ENCODE measurements around the gene BPIFB3.

BPIFB3 gene, protein sequence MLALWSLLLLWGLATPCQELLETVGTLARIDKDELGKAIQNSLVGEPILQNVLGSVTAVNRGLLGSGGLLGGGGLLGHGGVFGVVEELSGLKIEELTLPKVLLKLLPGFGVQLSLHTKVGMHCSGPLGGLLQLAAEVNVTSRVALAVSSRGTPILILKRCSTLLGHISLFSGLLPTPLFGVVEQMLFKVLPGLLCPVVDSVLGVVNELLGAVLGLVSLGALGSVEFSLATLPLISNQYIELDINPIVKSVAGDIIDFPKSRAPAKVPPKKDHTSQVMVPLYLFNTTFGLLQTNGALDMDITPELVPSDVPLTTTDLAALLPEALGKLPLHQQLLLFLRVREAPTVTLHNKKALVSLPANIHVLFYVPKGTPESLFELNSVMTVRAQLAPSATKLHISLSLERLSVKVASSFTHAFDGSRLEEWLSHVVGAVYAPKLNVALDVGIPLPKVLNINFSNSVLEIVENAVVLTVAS

GRCh38 chr20:33053291-33054106 lies at the start of gene BPIFB3:
Gene BPIFB3, plus strand, starts transcription at chr20:33053903. Its CDS starts 1,533 bp downstream, at chr20:33055436.
- DNase-seq, result no peak

DNA sequence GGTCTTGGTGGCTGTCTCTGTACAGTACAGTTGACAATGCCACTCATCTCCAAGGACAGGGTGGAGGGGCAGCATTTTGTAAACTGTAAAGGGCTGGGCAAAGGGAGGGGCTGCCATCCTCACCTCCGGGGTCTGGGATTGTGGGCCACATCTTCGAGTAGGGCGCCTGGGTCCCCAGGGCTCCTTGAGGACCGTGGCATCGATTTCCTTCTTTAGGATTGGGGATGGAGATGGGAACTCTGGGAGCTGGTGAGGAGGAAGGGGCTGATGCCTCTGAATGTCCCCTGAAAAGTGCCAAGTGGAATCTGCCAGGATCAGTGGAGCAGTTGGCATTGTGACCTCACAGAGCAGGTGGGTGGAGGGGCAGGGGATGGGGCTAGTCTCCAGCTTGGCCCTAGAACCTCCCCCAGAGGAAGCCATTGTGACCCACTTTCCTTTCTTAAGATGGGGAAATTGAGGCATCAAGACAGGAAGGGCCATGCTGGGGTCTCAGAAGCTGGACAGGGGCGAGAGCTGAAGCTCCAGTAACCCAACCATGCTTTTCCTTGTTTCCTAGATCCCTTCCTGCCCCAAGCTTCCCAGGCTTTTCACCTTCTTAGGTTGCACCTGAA lies 49.5 kb upstream of the BPIFB3 start, which contains the start of gene SUN5:
TSS of gene SUN5 (minus strand) at position 293 of the 611 bp plus-strand sequence. CDS start at position 200, 93 bp downstream.
- no peak for DNase-seq

GRCh38 chr20:33005132-33005566 lies 48.6 kb upstream of the BPIFB3 start:
- DNase-seq, result no peak

- DNase-seq, result no peak
Observed at GRCh38 chr20:33005908-33006775, 47.6 kb upstream of the BPIFB3 start.

DNA sequence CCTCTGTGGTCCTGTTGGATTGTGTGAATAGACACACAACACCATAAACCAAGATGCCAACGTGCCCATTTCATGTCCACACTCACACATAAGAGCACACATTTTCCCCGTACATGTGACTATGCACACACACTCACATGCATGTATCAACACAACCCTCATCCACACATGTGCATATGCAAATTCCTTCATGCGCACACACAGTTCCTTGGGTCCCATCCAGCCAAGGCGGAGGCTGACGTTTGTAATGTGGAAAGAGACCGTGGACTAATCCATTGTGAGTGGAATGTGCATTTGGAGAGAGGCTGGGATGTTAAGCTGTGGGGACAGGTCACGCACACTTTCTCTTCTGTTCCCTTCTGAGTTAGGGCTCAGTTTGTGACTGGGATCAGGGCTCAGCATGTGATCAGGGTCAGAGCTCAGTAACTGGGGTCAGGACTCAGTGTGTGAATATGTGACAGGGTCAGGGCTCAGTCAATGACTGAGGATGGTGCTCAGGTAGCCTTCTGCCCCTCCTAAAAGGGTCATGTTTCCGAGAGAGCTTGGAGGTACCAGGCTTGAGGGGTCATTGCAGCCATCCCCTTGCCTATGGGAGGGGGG lies 46.8 kb upstream of the BPIFB3 start:
- DNase-seq, result no peak

- DNase-seq, result no peak
Observed at GRCh38 chr20:33007376-33008335, 46.0 kb upstream of the BPIFB3 start, which contains the start of gene BPIFB2. Gene BPIFB2, plus strand, starts transcription at chr20:33007704. Its CDS starts 871 bp downstream, at chr20:33008575.

- DNase-seq, result no peak
Observed at GRCh38 chr20:33008336-33009213, 45.1 kb upstream of the BPIFB3 start.

GRCh38 chr20:33009214-33010132 lies 44.2 kb upstream of the BPIFB3 start:
- DNase-seq, result no peak

DNA sequence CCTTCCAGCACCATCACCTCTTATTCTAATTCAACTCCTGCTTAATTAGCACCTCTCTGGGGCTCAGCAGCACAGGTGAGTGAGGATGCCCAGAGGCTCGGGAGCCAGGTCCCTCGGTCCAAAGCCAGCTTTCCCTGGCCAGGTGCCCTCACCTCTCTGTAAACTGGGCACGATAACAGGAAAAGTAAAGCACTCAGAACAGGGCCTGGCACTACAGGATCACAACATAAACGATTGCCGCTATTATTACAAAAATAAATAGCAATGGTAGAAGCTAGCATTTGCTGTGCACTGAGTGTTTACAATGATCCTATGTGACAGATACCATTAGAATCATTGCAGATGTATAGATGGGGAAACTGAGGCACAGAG lies 43.6 kb upstream of the BPIFB3 start:
- no peak for DNase-seq

- no peak for DNase-seq
Observed at GRCh38 chr20:33010674-33011449, 42.8 kb upstream of the BPIFB3 start.

DNA sequence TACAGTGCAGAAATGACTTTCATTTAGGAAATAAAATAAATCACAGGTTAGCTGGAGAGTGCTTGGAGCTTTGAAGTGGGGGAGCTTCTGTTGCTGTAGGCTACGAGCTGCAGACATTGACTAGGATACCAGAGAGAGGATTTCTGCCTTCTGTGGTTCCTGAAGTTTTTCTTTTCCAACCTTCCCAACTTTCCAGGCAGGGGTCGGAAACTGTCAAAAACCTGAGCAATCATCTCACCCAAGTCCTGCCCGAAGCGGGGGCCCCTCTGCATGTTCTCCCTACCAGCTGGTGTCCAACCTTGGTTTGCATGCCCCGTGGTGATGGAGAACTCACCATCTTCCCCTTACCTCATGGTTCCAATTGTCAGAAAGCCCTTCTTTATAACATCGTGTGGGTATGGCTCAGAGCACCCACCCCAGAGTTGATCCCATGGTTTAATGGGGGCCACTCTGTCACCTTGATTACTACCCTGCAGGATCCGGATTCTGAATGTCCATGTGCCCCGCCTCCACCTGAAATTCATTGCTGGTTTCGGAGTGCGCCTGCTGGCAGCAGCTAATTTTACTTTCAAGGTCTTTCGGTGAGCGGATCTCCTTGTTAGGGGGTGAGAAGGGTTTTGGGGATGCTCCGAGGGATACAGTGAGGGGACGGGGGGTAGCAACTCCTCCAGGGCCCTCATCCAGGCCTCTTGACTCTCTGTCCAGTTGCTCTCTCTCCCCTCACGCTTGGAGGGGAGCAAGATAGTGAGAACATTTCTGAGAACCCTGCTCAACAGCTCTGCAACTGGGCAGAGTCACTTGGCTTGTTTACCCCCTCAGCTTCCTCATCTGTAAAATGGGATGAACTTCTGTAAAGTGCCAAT lies 41.1 kb upstream of the BPIFB3 start:
- DNase-seq, result no peak

- no peak for DNase-seq
Observed at GRCh38 chr20:33013701-33014326, 39.9 kb upstream of the BPIFB3 start.

DNA sequence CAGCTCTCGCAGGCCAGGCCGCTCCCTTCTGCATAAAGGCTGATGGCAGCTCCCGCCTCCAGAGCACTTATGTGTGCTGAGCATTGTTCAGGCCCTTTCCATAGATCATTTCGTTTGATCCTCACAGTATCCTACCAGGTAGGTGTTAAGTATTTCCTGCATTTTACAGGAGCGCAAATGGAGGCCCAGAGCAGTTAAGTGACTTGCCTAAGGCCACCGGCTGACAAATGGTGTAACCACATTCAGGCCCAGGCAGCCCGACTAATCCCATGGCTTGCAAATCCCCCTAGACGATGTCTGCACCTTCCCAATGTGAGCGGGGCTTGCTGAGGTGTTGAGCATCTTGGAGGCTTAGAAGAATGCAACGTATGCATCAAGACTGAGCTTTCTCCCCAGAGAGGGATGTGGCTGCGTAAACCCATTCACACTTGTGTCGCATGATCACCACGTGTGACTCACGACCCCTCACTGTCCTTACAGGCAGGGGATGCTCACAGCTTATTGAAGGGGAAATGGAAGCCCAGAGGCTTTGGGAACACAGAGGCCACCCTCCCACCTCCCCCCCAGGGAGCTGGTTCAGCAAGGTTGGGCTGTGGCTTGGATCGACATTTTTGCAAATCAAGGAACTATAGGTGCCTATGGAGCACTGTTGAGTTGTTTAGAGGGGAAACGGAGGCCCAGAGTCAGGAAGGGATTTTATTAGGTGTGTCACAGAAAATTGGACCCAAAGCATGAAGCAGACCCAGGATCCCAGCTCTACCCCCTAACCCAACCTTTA lies 39.2 kb upstream of the BPIFB3 start:
- DNase-seq, result no peak

GRCh38 chr20:33015114-33015484 lies 38.6 kb upstream of the BPIFB3 start:
- no peak for DNase-seq

All from activated CD8-positive, alpha-beta memory T cell treated with anti-CD3 and anti-CD28 coated beads, Interleukin-2, amount 50 U/mL, for 48 hours (primary cell).